Measurements from ENCODE around the gene DIRAS2.

DIRAS2 gene

DNA sequence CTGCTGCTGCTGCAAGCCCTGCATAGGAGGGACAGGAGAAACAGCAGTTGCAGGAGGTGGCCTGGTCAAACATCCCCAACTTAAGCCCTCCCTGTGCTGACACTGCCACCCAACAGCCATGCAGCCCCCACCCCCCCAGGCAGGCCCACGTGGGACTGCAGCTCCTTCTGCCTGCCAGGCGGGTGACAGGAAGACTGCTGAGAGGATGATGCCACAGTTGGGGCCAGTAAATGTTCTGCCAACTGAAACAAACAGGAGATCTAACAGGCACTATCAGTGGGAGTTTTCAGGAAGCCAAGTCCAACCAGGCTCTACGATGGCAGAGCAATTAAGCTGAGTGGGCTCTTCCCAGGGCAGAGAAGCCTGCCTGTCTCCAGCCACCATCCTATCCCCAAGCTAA is 31.1 kb downstream of the DIRAS2 start:
- DNase-seq (ENCODE audit: low read depth) = no peak

DNA sequence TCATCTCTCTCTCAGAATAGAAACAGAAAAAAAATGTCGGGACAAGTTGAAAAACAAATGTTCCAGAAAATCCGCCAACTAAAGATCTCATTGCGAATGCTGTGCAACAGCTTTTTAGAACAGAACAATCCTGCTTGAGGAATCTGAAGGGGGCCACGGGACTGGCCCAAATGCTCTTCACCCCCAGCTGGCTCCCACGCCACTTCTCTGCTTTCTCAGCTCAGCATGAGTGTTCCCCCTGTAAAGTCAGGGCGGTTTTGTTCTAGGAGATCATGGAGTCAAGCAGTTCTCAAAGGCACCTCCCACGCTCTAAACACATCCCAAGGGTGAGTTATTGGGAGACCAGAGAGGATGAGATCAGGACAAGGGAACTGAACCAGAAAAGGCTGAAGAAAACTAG is 31.5 kb downstream of the DIRAS2 start:
- no peak for DNase-seq (ENCODE audit: low read depth)

DNA sequence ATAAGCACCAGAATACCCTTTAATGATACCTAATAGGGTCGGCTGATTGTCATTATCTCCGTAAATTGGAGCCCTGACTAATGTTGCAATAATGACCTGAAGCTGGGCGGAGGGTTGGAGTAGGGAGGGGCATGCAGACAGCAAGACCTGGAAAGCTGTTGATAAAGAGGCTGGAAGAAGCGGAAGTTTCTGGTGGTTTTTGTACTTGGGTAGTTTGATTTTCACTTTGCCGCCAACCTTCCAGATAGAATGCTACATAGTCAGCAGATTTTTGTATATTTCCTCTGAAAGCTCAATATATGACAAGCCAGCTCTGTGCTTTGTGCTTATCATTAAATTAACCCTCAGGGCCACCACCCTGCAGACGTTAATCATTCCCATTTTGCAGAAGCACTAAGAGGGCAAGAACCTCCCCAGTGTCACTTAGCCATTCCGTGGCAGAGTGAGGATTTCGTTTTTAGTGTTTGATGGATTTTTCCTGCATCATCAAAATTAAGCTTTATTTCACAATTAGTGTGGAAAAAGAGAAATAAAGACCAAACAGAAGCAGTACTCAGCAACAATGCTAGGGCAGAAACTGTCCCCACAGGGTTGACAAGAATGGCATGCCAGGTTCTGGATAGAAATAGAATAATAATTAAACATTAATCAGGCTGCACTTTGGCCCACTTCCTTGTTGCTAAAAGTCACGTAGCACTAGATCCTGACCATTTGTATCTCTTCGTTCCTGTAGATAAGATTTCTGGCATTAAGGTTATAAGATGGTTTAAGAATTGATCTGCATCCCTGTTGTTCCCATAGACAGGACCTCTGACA is 34.7 kb downstream of the DIRAS2 start:
- no peak for DNase-seq (ENCODE audit: low read depth)

DNA sequence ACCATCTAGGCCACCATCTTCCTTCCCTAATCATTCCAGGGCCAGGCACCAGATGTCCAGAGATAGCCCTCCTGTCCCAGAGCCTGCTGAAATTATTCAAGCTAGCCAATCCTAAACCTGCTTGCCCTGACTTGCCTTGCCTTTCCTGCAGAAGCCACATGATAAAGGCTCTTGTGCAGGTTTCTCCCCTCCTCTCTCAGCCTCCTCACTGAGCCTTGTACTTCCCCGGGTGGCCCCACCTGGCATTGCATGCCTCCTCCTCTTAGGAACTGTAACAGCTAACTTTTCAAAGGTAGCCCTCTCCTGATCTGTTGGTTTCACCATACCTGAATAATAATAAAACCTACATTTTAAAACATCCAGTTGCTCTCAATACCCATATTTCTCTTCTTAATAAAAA is 42.6 kb downstream of the DIRAS2 start:
- no peak for DNase-seq (ENCODE audit: low read depth)

DNA sequence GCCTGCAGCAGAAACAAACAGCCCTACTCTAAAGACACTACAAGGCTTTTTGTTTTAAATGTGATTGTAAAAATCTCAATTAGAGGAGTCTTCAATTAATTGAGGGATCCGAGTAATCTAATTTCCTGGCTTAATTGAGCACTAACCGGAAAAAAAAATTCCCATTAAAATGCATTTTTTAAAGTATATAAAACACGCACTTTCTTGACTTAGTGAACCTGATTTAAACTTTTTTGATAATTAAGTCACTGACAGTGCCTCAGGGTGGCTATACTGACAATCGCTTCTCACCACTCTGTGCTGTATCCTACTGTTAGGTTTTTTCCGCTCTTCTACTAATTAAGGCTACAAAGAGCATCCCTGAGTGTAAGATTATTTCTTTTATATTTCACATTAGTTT is 44.4 kb downstream of the DIRAS2 start:
- DNase-seq (ENCODE audit: low read depth) = no peak

DNA sequence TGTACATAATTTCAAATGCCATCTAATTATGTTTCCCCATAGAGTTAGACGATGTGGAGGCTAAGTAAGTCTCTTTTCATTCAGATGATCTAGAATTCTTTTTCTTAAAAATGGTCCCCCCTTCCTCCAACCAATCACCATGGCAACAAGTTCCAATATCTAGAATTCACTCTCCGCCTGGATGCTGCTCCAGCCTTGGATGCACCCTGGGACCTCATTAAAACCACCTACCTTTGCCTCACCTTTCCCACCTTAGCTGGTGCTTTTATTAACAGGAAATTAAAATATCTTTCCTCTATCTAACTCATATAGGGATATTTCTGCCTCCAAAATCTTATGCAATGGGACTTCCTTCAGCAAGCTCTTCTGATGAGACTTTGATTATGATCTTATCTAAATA is 49.0 kb downstream of the DIRAS2 start:
- no peak for DNase-seq (ENCODE audit: low read depth)

DNA sequence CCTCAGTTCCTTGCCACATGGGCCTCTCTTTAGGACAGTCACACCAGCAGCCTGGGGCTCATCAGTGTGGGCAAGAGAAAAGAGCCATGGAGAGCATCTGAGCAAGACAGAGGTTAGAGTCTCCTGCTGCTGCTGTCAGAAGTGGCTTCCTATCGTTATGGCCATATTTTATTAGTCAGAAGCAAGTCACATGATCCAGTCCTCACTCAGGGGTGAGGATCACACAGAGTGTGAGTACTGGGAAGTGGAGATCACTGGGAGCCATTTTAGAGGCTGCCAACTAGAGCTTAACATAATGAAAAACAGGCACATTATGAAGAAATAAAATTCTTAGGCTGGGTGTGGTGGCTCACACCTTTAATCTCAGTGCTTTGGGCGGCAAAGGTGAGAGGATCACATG is 62.0 kb downstream of the DIRAS2 start:
- DNase-seq (ENCODE audit: low read depth) = no peak

DNA sequence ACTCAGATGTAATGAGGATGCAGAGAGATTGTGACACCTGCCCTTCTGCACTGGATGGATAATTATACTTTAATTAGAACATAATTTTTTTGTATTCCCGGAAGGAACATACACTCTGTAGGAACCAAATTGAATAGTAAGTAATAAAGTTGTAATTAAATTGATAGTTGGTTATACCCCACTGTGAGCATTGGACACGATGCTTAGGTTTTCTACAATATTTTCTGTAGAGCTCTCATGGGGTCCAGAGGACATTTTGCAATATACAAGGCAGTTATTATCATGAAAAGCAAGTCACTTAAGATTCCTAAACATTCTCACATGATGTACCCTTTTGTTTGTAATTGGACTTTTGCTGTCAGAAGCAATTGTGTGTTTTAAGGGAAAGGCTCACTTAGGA is 63.4 kb downstream of the DIRAS2 start:
- DNase-seq (ENCODE audit: low read depth) = no peak

DNA sequence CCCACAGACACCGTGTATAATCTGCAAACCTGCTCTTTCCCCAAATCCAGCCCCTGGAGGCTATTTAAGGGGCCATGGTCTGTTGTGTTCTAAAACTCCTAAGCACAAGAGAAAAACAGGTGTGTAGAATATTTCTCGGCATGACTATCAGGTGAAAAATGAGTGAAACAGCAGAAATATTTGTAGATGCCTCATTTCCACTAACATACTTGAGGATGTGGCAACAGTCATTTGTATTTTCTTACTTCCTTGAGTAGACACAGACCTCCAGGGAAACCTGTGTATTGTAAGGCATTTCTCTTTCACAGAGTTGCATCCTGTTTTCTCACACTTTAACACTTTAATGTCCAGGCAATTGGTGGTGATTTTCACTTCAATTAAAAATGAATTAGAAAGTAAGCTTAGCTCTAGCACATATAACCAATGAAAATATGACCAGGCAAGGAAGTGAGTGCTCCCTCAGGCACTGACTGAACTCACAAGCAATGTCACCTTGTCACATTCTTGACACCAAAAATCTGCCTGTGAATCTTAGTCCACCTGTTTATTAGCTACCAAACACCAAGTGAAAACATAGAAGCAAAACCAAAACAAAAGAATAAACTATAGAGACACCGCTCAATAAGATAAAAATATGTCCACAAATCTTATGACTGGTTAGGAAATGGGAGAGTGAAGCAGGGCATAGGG is 64.4 kb downstream of the DIRAS2 start:
- no peak for DNase-seq (ENCODE audit: low read depth)

DNA sequence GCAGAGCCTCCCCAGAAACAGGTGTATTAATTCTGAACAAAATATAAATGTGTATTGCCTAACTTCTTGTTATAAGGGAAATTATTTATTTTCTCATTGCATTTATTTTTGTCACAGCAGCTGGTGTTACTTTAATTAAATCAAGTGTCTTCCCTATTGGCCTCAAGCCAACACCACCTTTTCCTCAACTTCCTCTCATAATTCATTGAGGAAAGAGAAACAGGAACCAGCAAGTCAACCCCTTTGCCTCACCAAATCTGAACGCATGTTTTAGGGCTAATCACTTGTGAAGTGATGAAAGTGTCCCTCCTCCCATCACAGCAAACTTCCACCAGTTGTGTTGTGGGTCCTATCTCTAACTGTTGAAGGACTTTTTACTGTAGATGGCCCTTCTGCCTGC is 73.1 kb downstream of the DIRAS2 start:
- no peak for DNase-seq (ENCODE audit: low read depth)

DNA sequence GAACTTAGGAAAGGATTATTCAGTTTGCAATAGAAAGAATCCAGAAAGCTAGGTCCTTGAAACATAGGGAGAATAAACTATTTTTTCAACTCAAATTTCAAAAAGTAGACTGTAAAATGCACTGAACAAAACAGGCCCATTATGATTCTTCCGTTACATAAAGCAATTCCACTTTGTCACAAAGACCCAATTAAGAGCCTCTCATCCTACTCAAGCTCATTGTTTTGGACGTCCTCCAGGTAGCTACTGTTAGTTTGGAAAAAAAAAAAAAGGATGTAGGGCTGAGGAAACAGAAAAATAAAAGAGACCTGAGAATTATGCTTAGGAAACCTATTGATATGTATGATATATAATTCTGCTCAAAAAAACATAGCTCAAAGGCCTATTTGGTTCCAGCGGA is 74.0 kb downstream of the DIRAS2 start:
- DNase-seq (ENCODE audit: low read depth) = no peak

DNA sequence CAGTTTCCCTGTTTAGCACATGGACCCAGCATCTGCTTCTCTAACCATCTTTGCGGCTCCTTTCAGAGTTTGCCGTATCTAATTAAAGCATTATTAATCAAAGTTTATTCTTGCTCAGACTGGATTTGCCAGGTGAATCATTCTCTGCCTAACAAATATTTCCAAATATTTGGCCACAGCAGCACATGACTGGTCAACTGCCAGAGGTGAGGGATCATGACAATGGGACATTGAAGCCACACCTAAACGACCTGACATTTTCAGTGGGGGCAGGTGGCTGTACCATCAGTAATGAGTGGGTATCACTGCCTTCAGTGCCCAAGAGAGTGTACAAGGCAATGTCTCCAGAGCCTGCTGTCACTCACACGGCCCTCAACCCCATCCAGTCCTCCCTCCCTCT is 80.4 kb downstream of the DIRAS2 start:
- DNase-seq (ENCODE audit: low read depth) = no peak

Measured in activated T-helper 1 cell treated with Interleukin-2 at 50 U/mL for 16 hours (primary cell).